SU-DHL-6 (cell line): ENCODE measurements around the gene OR7G2.

Experiments
- H2AFZ ChIP-seq: fragments of 200-600 bp; sonication (generic); 2 replicates; pipeline ENCODE4 v1.6.1; 2014; ENCODE audit warnings: low read depth, mild to moderate bottlenecking, moderate library complexity, mixed read lengths, antibody characterized with exemption, low read length; ENCODE audit not compliant: severe bottlenecking
- H3F3A ChIP-seq: fragments of 200-600 bp; shearing (Covaris generic); 2 replicates; pipeline ENCODE4 v1.6.0; 2016; ENCODE audit warnings: antibody characterized with exemption, mild to moderate bottlenecking; ENCODE audit not compliant: insufficient read depth
- H3K27ac ChIP-seq: fragments of 200-600 bp; sonication (generic); 2 replicates; pipeline ENCODE4 v1.5.1; 2016; ENCODE audit warnings: low read depth, mild to moderate bottlenecking, low read length, moderate library complexity, mixed read lengths
- H3K27me3 ChIP-seq: fragments of 200-600 bp; sonication (generic), shearing (Covaris generic); 2 replicates; pipeline ENCODE4 v1.6.0; 2014; ENCODE audit warnings: mild to moderate bottlenecking, low read length
- H3K36me3 ChIP-seq: fragments of 200-600 bp; sonication (generic); 2 replicates; pipeline ENCODE4 v1.6.1; 2014; ENCODE audit warnings: mild to moderate bottlenecking, low read length, mixed read lengths
- H3K4me2 ChIP-seq: fragments of 300-600, 200-600 bp; shearing (Covaris generic), sonication (generic); 2 replicates; pipeline ENCODE4 v1.6.0; 2014; ENCODE audit warnings: low read length, low read depth, mild to moderate bottlenecking; ENCODE audit not compliant: poor library complexity, severe bottlenecking
- H3K4me3 ChIP-seq: fragments of 200-600 bp; sonication (generic); 2 replicates; pipeline ENCODE4 v1.5.1; 2014; ENCODE audit warnings: antibody characterized with exemption, low read length, mild to moderate bottlenecking, mixed read lengths; ENCODE audit not compliant: insufficient read depth, poor library complexity, severe bottlenecking
- H3K79me2 ChIP-seq: fragments of 200-600 bp; sonication (generic); 2 replicates; pipeline ENCODE4 v1.6.1; 2014; ENCODE audit warnings: mild to moderate bottlenecking, low read length, moderate library complexity; ENCODE audit not compliant: insufficient read depth
- H3K9ac ChIP-seq: fragments of 200-600 bp; sonication (generic); 2 replicates; pipeline ENCODE4 v1.7.0; 2014; ENCODE audit warnings: mild to moderate bottlenecking, low read length
- H3K9me2 ChIP-seq: fragments of 200-600 bp; sonication (generic); replicated peaks from 2 replicates; pipeline ENCODE4 v1.6.1; 2014; ENCODE audit warnings: low read length; ENCODE audit not compliant: insufficient read depth
- H3K9me3 ChIP-seq: fragments of 200-600 bp; sonication (generic); 2 replicates; pipeline ENCODE4 v1.6.1; 2014; ENCODE audit warnings: low read length, mixed read lengths; ENCODE audit not compliant: insufficient read depth
- H4K20me1 ChIP-seq: fragments of 200-600 bp; sonication (generic); 2 replicates; pipeline ENCODE4 v1.6.1; 2014; ENCODE audit warnings: low read depth, mild to moderate bottlenecking, antibody characterized with exemption, low read length, moderate library complexity, mixed read lengths
- CTCF ChIP-seq: fragments of 200-600 bp; sonication (generic); IDR thresholded peaks from one replicate; pipeline ENCODE4 v1.5.1; 2017; ENCODE audit warnings: antibody characterized with exemption, mild to moderate bottlenecking, low read length, moderate library complexity; ENCODE audit not compliant: insufficient read depth, poor library complexity, severe bottlenecking
- EZH2phosphoT487 ChIP-seq: fragments of 200-600 bp; sonication (generic), shearing (Covaris generic); conservative IDR thresholded peaks from 2 replicates; pipeline ENCODE4 v1.6.1; 2018; ENCODE audit warnings: mild to moderate bottlenecking, antibody characterized with exemption, low read length, moderate library complexity, mixed read lengths

Gene OR7G2

GRCh38 chr19:9132422-9132821 lies 25.1 kb upstream of the OR7G2 start:
- TF ChIP-seq CTCF: no peak
- TF ChIP-seq EZH2phosphoT487: no peak
- H3K79me2 ChIP-seq: no peaks in the 10 kb centered on the region
- no peak overlapping the region for H3K27ac ChIP-seq
- no peak overlapping the region for H3K9ac ChIP-seq
- H3K9me3 ChIP-seq: no peaks in the 10 kb centered on the region
- no peak overlapping the region for H3K4me3 ChIP-seq
- H2AFZ ChIP-seq: no peak overlapping the region
- no peaks in the 10 kb centered on the region for H3K36me3 ChIP-seq
- no peaks in the 10 kb centered on the region for H4K20me1 ChIP-seq
- no peaks in the 10 kb centered on the region for H3K9me2 ChIP-seq
- no peaks in the 10 kb centered on the region for H3K27me3 ChIP-seq
- H3K4me2 ChIP-seq: no peak overlapping the region
- no peaks in the 10 kb centered on the region for H3F3A ChIP-seq

- no peak overlapping the region for H3K4me3 ChIP-seq
- H2AFZ ChIP-seq: no peak overlapping the region
- no peaks in the 10 kb centered on the region for H3K27me3 ChIP-seq
- H3F3A ChIP-seq: no peaks in the 10 kb centered on the region
- no peaks in the 10 kb centered on the region for H3K36me3 ChIP-seq
- no peaks in the 10 kb centered on the region for H3K9me3 ChIP-seq
- no peaks in the 10 kb centered on the region for H4K20me1 ChIP-seq
- H3K79me2 ChIP-seq: no peaks in the 10 kb centered on the region
- H3K27ac ChIP-seq: no peak overlapping the region
- no peak overlapping the region for H3K4me2 ChIP-seq
- TF ChIP-seq CTCF: no peak
- no peak for TF ChIP-seq EZH2phosphoT487
- H3K9ac ChIP-seq: no peak overlapping the region
- H3K9me2 ChIP-seq: no peaks in the 10 kb centered on the region
Observed at GRCh38 chr19:9130965-9131364, 23.7 kb upstream of the OR7G2 start.

GRCh38 chr19:9128171-9128570 lies 20.9 kb upstream of the OR7G2 start:
- Histone ChIP-seq H3K27ac (no peak overlapping the region), H3K4me3 (no peak overlapping the region), H3F3A (no peaks in the 10 kb centered on the region), H3K9ac (no peak overlapping the region), H3K4me2 (no peak overlapping the region), H3K36me3 (no peaks in the 10 kb centered on the region), H3K79me2 (no peaks in the 10 kb centered on the region), H3K27me3 (no peaks in the 10 kb centered on the region), H4K20me1 (no peaks in the 10 kb centered on the region), H3K9me3 (no peaks in the 10 kb centered on the region), H3K9me2 (no peaks in the 10 kb centered on the region), H2AFZ (no peak overlapping the region)
- no peak for TF ChIP-seq EZH2phosphoT487
- TF ChIP-seq CTCF: no peak

GRCh38 chr19:9126900-9127405 lies 19.7 kb upstream of the OR7G2 start, which contains the start of gene OR7G3:
OR7G3 (minus strand) TSS chr19:9126950; CDS start chr19:9126950, 0 bp downstream.
- no peak within 1 kb of the TSS for H3K9ac ChIP-seq
- H3F3A ChIP-seq: no peaks in the 10 kb centered on the region
- H3K9me3 ChIP-seq: no peaks in the 10 kb centered on the region
- no peaks in the 10 kb centered on the region for H3K79me2 ChIP-seq
- no peaks in the 10 kb centered on the region for H3K27me3 ChIP-seq
- no peak within 1 kb of the TSS for H3K27ac ChIP-seq
- no peak within 1 kb of the TSS for H3K4me3 ChIP-seq
- H4K20me1 ChIP-seq: no peaks in the 10 kb centered on the region
- no peaks in the 10 kb centered on the region for H3K36me3 ChIP-seq
- H3K4me2 ChIP-seq: no peak within 1 kb of the TSS
- TF ChIP-seq CTCF (no peak), EZH2phosphoT487 (no peak)
- no peak within 1 kb of the TSS for H2AFZ ChIP-seq
- no peaks in the 10 kb centered on the region for H3K9me2 ChIP-seq
